Endothelial cell of hepatic sinusoid (primary cell): ENCODE data around the gene SPOCD1.

Source experiments
- in situ Hi-C: cut with HindIII; loops from 2 replicates; pipeline ENCODE4 v1.10.0; 2017; ENCODE audit warnings: low sequenced_read_pairs

Gene SPOCD1

GRCh38 chr1:31747304-31747703 lies 68.5 kb downstream of the SPOCD1 start:
- in situ Hi-C loops: no loop called here

GRCh38 chr1:31746687-31747086 lies 69.1 kb downstream of the SPOCD1 start:
- in situ Hi-C loops: no loop called here

GRCh38 chr1:31745946-31746670 lies 69.7 kb downstream of the SPOCD1 start:
- in situ Hi-C loops: no loop called here

- in situ Hi-C loops: no loop called here
These were observed 70.5 kb downstream of the SPOCD1 start for GRCh38 chr1:31745096-31745945.

- in situ Hi-C loops: no loop called here
These were observed 71.5 kb downstream of the SPOCD1 start for GRCh38 chr1:31744165-31744888.

- in situ Hi-C loops: no loop called here
These were observed 73.2 kb downstream of the SPOCD1 start for GRCh38 chr1:31742462-31743212.
